ENCODE measurements around the gene NME5. TPM values are rescaled to one million over a fixed set of nuclear protein-coding genes. Genes with fewer than 3 reads are reported as not detected.
"Not testable (repeated sequence)": the region's sequence is repeated elsewhere in the genome, so short reads cannot be mapped to it uniquely, and the experiment has no call there.

NME5 gene
- total and polyA plus RNA-seq, 9 donors: 3.6 to 16.2 (median 6.2) TPM

DNA sequence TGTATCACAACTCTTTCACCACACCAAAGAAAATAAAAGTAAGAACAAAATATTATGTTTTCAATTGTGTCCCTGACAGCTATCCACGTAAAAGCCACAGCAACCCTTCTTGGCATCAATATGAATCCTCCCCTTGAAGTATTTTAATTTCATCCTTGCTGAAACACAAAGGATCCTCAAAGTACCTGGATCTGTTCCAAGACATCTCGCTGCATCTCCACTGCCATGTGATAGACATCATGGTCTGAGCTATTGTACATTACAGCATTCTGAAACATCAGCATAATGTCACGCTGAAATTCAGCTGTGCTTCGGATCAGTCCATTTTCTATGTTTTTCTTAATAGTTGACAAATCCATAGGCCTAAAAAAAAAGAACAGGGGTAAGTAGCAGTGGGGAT is 21.5 kb upstream of the NME5 start:
- Histone ChIP-seq H3K27me3 (no peaks in the 10 kb centered on the region), H3K4me1 (ENCODE audit: insufficient read depth) (no peaks in the 10 kb centered on the region), H3K36me3 (no peaks in the 10 kb centered on the region), H3K27ac (no peak overlapping the region), H3K4me3 (no peak overlapping the region), H3K9me3 (no peaks in the 10 kb centered on the region)
- intact Hi-C loops (cut with DNase I): no loop called here
- no peak for TF ChIP-seq EP300 (IDR thresholded peaks at IDR 0.05)
- TF ChIP-seq, protein P1, sequence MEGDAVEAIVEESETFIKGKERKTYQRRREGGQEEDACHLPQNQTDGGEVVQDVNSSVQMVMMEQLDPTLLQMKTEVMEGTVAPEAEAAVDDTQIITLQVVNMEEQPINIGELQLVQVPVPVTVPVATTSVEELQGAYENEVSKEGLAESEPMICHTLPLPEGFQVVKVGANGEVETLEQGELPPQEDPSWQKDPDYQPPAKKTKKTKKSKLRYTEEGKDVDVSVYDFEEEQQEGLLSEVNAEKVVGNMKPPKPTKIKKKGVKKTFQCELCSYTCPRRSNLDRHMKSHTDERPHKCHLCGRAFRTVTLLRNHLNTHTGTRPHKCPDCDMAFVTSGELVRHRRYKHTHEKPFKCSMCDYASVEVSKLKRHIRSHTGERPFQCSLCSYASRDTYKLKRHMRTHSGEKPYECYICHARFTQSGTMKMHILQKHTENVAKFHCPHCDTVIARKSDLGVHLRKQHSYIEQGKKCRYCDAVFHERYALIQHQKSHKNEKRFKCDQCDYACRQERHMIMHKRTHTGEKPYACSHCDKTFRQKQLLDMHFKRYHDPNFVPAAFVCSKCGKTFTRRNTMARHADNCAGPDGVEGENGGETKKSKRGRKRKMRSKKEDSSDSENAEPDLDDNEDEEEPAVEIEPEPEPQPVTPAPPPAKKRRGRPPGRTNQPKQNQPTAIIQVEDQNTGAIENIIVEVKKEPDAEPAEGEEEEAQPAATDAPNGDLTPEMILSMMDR (IDR thresholded peaks at IDR 0.05): no peak
- no peak for TF ChIP-seq POLR2A (IDR thresholded peaks at IDR 0.05)
- WGBS, 3 donors: 84 to 89% (median 87%) methylated on average over 4 of the region's 4 CpGs
- DNase-seq: no peak

GRCh38 chr5:138159666-138160065 is 20.4 kb upstream of the NME5 start:
- TF ChIP-seq EP300 (IDR thresholded peaks at IDR 0.05): no peak
- no peak for TF ChIP-seq POLR2A (IDR thresholded peaks at IDR 0.05)
- TF ChIP-seq, protein P1 (IDR thresholded peaks at IDR 0.05): no peak
- WGBS, 3 donors: 88 to 90% (median 89%) methylated on average over 5 of the region's 5 CpGs
- intact Hi-C loops (cut with DNase I): no loop called here
- Histone ChIP-seq H3K27me3 (no peaks in the 10 kb centered on the region), H3K9me3 (no peaks in the 10 kb centered on the region), H3K36me3 (no peaks in the 10 kb centered on the region), H3K4me3 (no peak overlapping the region), H3K27ac (no peak overlapping the region), H3K4me1 (ENCODE audit: insufficient read depth) (no peaks in the 10 kb centered on the region)
- DNase-seq: no peak

GRCh38 chr5:138157626-138158025 is 18.4 kb upstream of the NME5 start:
- Histone ChIP-seq H3K9me3 (no peaks in the 10 kb centered on the region), H3K27me3 (no peaks in the 10 kb centered on the region), H3K4me1 (ENCODE audit: insufficient read depth) (no peaks in the 10 kb centered on the region), H3K4me3 (no peak overlapping the region), H3K36me3 (no peaks in the 10 kb centered on the region), H3K27ac (no peak overlapping the region)
- DNase-seq: no peak
- intact Hi-C loops (cut with DNase I): no loop called here
- 63 to 76% (median 70%) methylated on average over 1 of the region's 1 CpG for WGBS, 3 donors
- TF ChIP-seq, protein P1 (IDR thresholded peaks at IDR 0.05): no peak
- TF ChIP-seq EP300 (IDR thresholded peaks at IDR 0.05) (no peak), POLR2A (IDR thresholded peaks at IDR 0.05) (no peak)

- H3K36me3 ChIP-seq; intact Hi-C loops (cut with DNase I); H3K4me1 ChIP-seq (ENCODE audit: insufficient read depth); H3K4me3 ChIP-seq; H3K27ac ChIP-seq; DNase-seq; H3K9me3 ChIP-seq; H3K27me3 ChIP-seq: not testable (repeated sequence)
- 96 to 97% (median 96%) methylated on average over 9 of the region's 9 CpGs for WGBS, 3 donors
Measured at GRCh38 chr5:138155977-138156376, 16.7 kb upstream of the NME5 start.

DNA sequence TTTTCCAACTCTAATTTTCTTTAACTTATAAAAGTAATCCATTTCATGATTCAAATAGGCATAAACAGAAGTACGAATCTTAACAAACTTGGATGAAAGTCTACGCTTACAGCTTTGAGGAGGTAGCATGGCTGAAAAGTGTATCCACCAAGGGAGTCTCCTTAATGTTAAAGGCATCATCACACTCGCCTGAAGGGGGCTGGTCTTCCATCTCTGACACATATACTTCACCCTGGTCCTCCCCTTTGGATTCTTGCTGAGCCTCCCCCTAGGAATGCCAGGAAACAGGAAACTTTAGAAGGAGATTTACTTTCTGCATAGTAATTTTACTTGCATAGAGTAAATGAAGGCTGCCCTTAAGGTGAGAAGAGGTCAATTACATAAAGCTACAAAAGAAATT is 10.3 kb upstream of the NME5 start:
- intact Hi-C loops (cut with DNase I): no loop called here
- Histone ChIP-seq H3K4me1 (ENCODE audit: insufficient read depth) (no peaks in the 10 kb centered on the region), H3K9me3 (no peaks in the 10 kb centered on the region), H3K36me3 (no peaks in the 10 kb centered on the region), H3K27ac (no peak overlapping the region), H3K27me3 (no peaks in the 10 kb centered on the region), H3K4me3 (no peak overlapping the region)
- 45 to 50% (median 47%) methylated on average over 3 of the region's 3 CpGs for WGBS, 3 donors
- no peak for TF ChIP-seq EP300 (IDR thresholded peaks at IDR 0.05)
- TF ChIP-seq, protein P1 (IDR thresholded peaks at IDR 0.05): no peak
- TF ChIP-seq POLR2A (IDR thresholded peaks at IDR 0.05): no peak
- no peak for DNase-seq
